Mucosa of descending colon (tissue), 3 donors: ENCODE measurements around the gene MOB3A. TPM values are rescaled to one million over a fixed set of nuclear protein-coding genes. Genes with fewer than 3 reads are reported as not detected.
A peak's percentile ranks its signal among the peaks of the same experiment; 100 is the strongest.
"Not testable (repeated sequence)": the region's sequence is repeated elsewhere in the genome, so short reads cannot be mapped to it uniquely, and the experiment has no call there.

ENCODE experiments used
- ATAC-seq: fragments of 200-7000 bp; cut with Tn5 transposase; one replicate; pipeline ENCODE4 v1.9.1; 2020; ENCODE audit warnings: mild to moderate bottlenecking, moderate library complexity
- DNase-seq, 3 donors: peaks; one replicate each; pipeline ENCODE4 v3.0.0-alpha.2; 2020
- H3K36me3 ChIP-seq: fragments of 200-600 bp; one replicate; pipeline ENCODE4 v1.8.0; 2021; ENCODE audit warnings: low read depth, mild to moderate bottlenecking
- H3K4me1 ChIP-seq: fragments of 200-600 bp; one replicate; pipeline ENCODE4 v1.8.0; 2021; ENCODE audit warnings: low read depth, mild to moderate bottlenecking
- H3K4me3 ChIP-seq: fragments of 200-600 bp; one replicate; pipeline ENCODE4 v1.8.0; 2021; ENCODE audit warnings: mild to moderate bottlenecking
- H3K9me3 ChIP-seq: fragments of 200-600 bp; one replicate; pipeline ENCODE4 v1.8.0; 2021; ENCODE audit warnings: mild to moderate bottlenecking
- intact Hi-C, 2 donors: fragments of 100-400 bp; cut with DNase I in 1 of 2; cut with micrococcal nuclease in 1 of 2; formaldehyde crosslinking; loops; one replicate each; pipeline versions ENCODE4 v1.11.0 to v1.11.1; 2022; cut with DNase I, micrococcal nuclease
- total RNA-seq, 3 donors: library from RNA; stranded (reverse); fragmentation: NEBNext Ultra II Directional in 2 of 3; extraction: Animal tissue kit (Norgen Biotek cat#: 25700) in 2 of 3; gene quantifications; one replicate each; pipeline versions ENCODE4 v1.2.1 to v1.2.4, GENCODE V29; 2021 to 2023
- TF ChIP-seq, protein P1 (sequence below): fragments of 200-600 bp; IDR thresholded peaks from one replicate; pipeline ENCODE4 v1.8.0; 2022; ENCODE audit warnings: antibody characterized with exemption, mild to moderate bottlenecking
- donor health status: DM: no; HTN: no; CAD: no; lungs with moderate emphysema.
- donor health status: DM: no; HTN: no; CAD: no.
- donor health status: DM: no; HTN: yes; CAD: no.

MOB3A gene
- total RNA-seq, 3 donors from 2014 or later: 39.8 to 76.8 (median 43.7) TPM

DNA sequence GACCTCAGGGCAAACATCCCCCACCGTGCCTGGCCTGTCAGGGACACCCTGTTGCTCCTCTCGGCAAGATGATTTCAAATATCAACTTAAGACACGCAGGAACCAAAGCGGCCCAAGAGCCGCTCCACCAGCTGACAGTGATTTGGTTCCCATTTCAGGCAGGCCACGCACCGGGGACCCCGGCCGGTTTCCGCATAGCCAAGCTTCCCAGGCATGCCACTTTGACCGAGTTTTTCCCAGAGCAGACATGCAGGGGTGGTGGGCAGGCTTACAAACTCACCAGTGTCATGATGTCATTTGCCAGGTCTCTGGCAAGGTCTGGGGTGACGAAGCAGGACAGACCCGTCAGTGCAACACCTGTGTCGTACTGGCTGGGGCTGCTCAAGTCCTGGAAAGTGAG is 36.1 kb upstream of the MOB3A start:
- no peak overlapping the region for H3K4me3 ChIP-seq
- TF ChIP-seq, protein P1, sequence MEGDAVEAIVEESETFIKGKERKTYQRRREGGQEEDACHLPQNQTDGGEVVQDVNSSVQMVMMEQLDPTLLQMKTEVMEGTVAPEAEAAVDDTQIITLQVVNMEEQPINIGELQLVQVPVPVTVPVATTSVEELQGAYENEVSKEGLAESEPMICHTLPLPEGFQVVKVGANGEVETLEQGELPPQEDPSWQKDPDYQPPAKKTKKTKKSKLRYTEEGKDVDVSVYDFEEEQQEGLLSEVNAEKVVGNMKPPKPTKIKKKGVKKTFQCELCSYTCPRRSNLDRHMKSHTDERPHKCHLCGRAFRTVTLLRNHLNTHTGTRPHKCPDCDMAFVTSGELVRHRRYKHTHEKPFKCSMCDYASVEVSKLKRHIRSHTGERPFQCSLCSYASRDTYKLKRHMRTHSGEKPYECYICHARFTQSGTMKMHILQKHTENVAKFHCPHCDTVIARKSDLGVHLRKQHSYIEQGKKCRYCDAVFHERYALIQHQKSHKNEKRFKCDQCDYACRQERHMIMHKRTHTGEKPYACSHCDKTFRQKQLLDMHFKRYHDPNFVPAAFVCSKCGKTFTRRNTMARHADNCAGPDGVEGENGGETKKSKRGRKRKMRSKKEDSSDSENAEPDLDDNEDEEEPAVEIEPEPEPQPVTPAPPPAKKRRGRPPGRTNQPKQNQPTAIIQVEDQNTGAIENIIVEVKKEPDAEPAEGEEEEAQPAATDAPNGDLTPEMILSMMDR: no peak
- DNase-seq: no peak
- H3K4me1 ChIP-seq: no peaks in the 10 kb centered on the region
- no peak for ATAC-seq
- peaks cover 3% of the 10 kb centered on the region for H3K36me3 ChIP-seq
- intact Hi-C loops: no loop called here
- no peaks in the 10 kb centered on the region for H3K9me3 ChIP-seq

DNA sequence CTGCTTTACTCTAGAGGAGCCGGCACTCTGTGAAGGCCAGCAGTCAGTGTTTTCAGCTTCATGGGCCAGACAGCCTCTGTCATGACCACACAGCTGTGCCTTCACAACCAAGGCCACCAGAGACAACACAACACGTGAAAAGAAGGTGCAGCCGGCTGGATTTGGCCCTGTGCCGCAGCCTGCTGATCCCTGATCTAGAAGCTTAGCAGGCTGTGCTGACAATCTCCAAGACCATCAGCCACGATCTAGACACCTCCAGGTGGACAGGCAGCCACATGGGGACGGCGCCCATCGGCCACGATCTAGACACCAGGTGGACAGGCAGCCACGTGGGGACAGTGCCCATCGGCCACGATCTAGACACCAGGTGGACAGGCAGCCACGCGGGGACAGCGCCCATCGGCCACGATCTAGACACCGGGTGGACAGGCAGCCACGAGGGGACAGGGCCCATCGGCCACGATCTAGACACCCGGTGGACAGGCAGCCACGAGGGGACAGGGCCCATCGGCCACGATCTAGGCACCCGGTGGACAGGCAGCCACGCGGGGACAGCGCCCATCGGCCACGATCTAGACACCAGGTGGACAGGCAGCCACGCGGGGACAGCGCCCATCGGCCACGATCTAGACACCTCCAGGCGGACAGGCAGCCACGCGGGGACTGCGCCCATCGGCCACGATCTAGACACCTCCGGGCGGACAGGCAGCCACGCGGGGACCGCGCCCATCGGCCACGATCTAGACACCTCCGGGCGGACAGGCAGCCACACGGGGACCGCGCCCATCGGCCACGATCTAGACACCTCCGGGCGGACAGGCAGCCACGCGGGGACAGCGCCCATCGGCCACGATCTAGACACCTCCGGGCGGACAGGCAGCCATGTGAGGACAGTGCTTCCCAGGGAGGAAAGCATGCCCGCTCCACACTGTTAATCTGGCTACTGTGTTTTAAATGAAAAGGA is 35.2 kb upstream of the MOB3A start:
- H3K4me3 ChIP-seq, H3K9me3 ChIP-seq, H3K36me3 ChIP-seq, intact Hi-C loops, ATAC-seq, H3K4me1 ChIP-seq, DNase-seq: not testable (repeated sequence)

DNA sequence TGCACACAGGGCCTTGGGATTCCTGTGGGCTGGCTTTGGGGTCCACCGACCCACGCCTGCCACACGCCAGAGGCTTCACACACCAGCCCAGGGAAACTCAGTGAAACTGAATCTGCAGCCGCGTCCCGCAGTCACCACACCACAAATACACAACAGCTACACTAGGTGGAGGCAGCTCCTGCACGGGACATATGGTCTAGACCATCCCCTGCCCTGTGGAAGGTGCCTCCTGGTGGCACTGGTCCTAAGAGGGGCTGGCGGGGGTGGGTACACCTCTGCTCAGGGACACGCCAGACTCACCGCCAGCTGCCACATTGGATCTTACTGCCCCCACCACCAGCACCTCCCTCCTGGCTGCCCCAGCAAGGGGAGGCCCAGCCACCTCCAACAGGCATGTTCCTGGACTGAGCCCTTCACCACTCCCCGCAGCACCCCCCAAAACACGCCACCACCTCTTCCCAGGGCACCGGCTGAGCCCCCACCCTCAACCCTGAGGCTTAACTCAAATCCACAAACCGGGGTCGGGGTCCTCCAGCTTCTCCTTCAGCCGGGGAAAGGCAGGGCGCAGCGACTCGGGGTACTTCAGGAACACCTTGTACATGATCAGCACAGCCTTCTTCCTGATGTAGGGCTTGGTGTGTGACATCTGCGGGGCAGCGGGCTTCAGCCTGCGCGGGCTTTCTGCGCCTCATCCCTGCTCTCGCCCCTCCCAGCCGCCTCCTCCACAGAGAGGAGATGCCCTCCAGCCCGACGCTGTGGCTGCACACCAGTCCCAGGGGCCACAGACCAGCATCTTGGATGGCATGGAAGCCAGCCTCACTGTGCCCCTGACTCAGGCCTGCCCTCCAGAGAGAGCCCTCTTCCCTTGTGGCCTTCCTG is 34.0 kb upstream of the MOB3A start:
- TF ChIP-seq, protein P1: no peak
- no peaks in the 10 kb centered on the region for H3K4me1 ChIP-seq
- DNase-seq: peak in 1 of 3 donors; percentile 44
- intact Hi-C loops: no loop called here
- ATAC-seq: no peak
- no peak overlapping the region for H3K4me3 ChIP-seq
- no peaks in the 10 kb centered on the region for H3K9me3 ChIP-seq
- H3K36me3 ChIP-seq: no peaks in the 10 kb centered on the region

DNA sequence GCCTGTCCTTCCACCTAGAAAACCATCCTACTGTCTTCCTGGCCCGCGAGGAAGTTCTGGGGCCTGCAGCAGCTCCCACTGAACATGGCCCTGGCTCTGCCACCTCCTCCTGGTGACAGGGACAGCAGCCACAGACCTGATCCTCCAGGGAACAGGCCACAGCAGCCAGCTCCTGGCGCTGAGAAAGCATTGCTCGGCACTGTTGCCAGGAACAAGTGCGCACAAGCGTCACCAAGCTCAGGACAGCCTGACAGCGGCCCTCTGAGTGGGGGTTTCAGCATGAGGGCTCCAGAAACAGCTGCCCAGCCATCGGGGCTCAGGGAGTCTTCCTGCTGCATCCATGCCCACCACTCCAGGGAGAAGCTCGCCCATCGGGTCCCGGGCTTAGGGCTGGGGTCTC is 33.4 kb upstream of the MOB3A start:
- H3K36me3 ChIP-seq: no peaks in the 10 kb centered on the region
- no peak for ATAC-seq
- H3K9me3 ChIP-seq: no peaks in the 10 kb centered on the region
- DNase-seq: no peak
- no peaks in the 10 kb centered on the region for H3K4me1 ChIP-seq
- TF ChIP-seq, protein P1: no peak
- H3K4me3 ChIP-seq: no peak overlapping the region
- intact Hi-C loops: no loop called here

DNA sequence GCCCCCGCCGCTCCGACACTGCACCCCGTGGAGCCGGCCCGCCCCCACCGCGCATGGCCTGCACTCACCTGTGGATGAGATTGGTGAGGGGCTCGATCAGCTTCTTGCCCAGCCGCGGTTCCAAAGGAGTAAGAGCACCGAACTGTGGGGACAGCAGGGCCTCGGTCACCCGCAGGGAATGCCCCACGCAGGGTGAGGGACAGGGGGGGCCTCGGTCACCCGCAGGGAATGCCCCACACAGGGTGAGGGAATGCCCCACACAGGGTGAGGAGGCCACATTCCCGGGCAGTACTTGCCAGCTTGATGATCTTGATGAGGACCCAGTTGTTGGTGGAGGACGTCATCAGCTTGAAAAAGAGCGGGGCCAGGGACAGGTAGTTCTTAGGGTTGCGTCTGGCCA is 32.9 kb upstream of the MOB3A start:
- no peak overlapping the region for H3K4me3 ChIP-seq
- H3K4me1 ChIP-seq: no peaks in the 10 kb centered on the region
- H3K9me3 ChIP-seq: no peaks in the 10 kb centered on the region
- DNase-seq (no peak), ATAC-seq (no peak)
- intact Hi-C loops: no loop called here
- no peaks in the 10 kb centered on the region for H3K36me3 ChIP-seq
- TF ChIP-seq, protein P1: no peak

DNA sequence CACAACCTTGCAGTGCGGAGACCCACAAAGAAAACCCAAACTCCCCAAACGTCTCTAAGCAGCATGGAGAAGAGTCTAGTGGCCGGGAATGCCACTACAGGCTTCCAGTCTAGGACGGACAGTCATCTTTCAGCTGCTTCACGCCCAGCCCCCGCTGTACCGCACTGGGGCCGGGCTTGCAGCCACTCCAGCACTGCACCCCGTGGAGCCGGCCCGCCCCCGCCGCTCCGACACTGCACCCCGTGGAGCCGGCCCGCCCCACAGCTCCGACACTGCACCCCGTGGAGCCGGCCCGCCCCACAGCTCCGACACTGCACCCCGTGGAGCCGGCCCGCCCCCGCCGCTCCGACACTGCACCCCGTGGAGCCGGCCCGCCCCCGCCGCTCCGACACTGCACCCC is 32.1 kb upstream of the MOB3A start:
- DNase-seq, intact Hi-C loops, ATAC-seq, H3K4me1 ChIP-seq, H3K9me3 ChIP-seq, H3K36me3 ChIP-seq, H3K4me3 ChIP-seq: not testable (repeated sequence)
